Measurements from ENCODE around the gene CST3. TPM values are rescaled to one million over a fixed set of nuclear protein-coding genes. Genes with fewer than 3 reads are reported as not detected.

The CST3 gene
- total RNA-seq, 1 donor from 2014 or later, result 2.5 TPM

DNA sequence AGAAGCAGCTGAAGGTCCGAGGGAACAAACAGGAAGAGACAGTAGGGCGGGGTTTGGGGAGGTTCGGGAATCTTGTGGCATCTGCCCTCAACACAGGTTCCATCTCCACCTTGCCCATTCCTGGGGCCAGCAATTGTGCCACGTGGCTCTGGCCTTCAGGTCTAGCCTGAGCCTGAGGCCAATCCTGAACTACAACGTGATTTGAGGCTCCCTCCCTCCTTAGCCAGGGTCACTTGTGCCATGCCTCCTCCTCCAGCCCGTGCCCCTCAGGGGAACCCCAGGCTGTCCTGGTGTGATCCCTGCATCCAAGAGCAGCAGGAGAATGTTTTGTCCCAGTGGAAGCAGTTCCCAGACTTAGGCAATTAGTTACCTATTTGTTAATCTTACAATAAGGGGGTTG is 35.1 kb downstream of the CST3 start:
- intact Hi-C loops (cut with micrococcal nuclease), result no loop called here

DNA sequence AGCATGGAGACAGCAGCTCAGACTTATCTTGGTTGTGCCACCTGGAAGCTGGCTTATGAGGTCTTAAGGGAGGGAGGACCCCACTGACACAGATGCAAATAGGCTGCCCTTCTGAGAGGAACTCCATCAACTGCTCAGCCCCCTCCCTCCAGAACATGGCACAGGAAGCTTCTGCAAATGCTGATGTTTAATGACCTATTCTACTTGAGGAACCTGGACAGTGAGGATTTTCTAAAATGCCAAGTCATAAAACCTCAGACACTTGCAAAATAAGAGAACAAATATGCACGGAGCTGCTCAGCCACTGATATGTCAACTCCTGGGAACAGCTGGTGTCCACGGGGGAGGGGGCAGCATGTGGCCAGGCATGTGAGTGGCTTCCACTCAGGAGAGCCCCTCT is 35.5 kb downstream of the CST3 start:
- intact Hi-C loops (cut with micrococcal nuclease), result no loop called here

DNA sequence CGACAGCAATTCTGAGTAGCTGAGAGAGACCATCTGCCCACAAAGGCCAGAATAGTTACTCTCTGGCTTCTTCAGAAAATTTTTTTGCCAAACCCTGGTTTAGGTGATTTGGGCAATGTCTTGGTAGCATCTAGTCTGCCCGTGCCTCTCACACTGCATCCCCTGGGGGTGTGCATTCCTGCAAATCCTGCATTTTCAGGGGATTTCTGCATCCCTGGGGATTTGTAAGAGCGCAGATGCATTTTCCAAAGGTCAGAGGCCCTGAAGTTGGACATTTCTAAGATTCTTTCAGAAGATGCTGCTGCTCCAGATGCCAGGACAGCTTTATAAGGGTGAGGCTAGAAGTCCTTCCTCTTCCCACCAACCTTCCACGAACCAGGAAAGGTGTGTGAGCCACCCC is 36.0 kb downstream of the CST3 start:
- intact Hi-C loops (cut with micrococcal nuclease), result no loop called here

DNA sequence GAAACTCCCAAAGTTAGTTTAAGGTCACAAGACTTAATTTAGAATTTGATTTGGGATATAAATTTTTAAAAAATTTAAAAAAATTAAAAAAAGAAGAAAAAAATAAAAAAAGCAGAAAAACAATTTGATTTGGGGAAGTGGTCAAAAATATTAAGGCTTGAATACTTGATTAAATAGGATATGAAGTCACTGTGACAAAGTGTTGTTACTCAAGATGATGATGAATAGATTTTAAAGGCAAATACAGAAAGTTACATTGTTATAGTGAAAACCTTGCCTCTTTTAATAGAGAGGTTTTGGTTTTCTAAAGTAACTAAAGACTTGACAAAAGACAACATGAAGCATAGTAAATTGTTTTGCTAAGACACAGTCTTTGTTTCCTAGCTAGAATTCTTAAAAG is 39.3 kb downstream of the CST3 start:
- intact Hi-C loops (cut with micrococcal nuclease), result no loop called here

- intact Hi-C loops (cut with micrococcal nuclease), result no loop called here
These were observed 41.0 kb downstream of the CST3 start for GRCh38 chr20:23596579-23597250.

DNA sequence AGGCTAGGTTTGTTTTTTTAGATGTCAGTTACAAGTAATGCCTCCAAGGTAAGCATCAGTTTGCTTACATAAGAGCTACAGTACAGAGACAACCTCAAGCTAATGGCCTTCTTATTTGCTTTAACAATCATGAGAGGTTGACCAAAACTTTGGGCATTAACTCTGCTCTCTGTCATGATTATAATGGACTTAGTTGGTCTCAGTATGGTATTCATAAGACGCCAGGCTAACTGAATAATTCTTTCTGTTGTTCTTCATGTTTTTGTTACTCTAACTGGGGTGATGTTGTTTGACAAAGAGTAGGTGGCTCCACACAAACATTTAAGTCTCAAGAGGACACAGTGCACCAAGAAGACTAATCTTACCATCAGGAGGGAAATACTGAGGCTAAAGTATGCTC is 41.8 kb downstream of the CST3 start:
- intact Hi-C loops (cut with micrococcal nuclease), result no loop called here

GRCh38 chr20:23588434-23589403 is 49.0 kb downstream of the CST3 start:
- intact Hi-C loops (cut with micrococcal nuclease), result no loop called here

DNA sequence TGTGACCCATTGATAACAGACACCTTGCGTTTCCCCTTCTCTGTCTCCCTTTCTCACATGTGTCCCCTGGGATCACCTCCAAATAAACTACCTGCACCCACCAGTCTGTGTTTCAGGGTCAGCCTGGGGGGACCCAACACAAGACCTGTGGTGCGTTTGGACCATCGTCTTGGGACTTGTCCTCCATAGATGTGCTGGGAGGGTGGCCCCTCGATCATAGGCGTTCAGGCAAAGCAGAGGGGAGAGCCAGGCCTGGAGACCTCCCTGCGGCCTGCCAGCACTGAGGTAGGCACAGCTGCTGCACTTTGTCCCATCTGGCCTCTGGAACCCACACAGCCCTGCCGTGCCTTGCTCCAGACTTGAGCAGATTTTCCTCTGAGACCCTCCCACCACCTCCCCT is 50.1 kb downstream of the CST3 start:
- intact Hi-C loops (cut with micrococcal nuclease), result no loop called here

DNA sequence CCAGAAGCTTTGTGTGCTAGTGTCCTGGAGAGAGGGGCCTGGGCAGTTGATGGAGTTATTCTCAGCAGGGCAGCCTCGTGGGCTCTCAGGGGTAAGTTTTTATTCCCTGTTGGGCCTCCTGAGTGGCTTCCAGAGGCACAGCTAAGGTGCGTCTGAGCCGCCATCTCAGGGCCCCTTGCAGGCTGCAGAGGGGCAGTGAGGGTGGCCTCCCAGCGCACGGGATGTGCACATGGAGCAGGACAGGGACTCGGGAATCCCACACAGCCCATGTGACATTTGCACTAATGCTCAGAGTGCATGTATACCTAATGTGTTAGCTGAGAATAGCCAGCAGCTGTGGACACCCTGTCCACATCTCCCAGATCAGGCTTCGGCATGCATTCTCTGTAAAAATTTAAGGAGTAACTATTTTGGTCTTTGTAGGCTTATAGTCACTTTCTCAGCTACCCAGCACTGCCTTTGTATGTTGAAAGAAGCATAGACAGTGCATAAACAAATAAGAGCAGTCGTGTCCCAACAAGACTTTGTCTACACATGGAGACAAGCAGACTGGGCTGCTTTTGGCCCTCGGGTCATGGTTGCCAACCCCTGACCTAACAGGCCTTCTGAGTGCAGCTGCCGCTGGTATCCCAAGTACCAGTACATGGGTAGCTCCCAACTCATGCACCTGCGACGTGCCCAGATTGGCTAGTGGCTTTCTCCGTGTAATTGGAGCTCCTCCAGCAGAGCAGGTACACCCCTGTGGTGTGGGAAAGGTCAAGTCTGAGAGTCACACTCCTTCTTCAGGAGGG is 50.8 kb downstream of the CST3 start:
- intact Hi-C loops (cut with micrococcal nuclease), result no loop called here

- intact Hi-C loops (cut with micrococcal nuclease), result no loop called here
These were observed 51.7 kb downstream of the CST3 start for GRCh38 chr20:23585808-23586734.

DNA sequence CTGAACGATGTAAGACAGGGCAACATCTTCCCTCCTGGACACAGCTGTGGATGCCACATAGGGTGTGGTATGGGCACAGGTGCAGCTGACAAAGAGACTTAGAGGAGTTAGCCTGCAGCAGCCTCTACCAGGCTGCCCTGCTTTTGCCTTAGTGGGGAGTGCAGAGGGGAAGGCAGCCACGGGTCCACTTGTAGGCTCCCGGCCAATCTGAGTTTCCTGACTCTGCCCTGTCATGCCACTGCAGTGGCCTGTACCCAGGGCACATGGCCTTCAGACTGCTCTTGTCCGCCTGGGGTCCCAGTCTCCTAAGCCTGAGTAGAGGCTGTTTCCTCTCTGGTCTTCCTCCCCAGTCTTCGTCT is 52.3 kb downstream of the CST3 start:
- intact Hi-C loops (cut with micrococcal nuclease), result no loop called here

DNA sequence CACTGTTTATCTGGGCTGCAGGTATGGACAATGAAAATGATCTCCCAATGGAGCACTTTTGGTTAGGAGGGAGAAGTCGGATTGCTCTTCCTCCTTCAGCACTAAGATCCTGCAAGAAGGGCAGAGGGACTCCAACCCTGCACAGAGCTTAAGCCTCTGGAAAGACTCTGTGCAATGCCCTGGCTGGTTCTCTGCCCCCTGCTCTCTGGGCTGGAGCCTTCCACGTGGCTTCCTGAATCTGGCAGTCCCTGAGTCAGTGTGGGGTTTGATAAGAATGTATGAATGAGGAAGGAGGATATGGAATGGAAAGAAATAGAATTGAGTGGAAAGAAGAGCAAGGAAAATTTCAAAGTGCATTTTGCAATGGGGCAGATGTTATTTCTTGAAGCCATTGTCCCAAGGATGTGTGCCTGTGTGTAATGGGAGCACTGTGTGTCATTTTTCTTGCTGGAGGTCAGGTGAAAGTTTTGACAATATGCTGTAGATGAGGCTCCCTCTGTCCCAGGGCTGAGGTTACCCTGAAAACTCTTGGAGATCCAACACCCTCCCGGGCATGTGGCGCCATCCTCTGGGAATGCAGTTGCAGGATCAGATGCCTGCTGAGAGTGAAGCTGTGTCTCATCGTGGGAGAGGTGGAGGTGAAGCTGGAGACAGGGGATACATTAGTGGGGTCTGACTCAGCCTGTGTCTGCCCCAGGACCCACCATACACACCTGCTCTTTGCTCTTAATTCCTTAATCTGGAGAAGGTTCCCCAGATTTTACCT is 53.1 kb downstream of the CST3 start:
- intact Hi-C loops (cut with micrococcal nuclease), result no loop called here

Other genes starting within 250 kb of the CST3 start
- gene NAPB, start 216.5 kb downstream of the CST3 start, total RNA-seq, result 11.9 and 12.2 TPM in 2 replicates
- not detected in 2 replicates for gene CSTL1, start 198.3 kb downstream of the CST3 start, total RNA-seq
- not detected in 2 replicates for gene CST11, start 185.1 kb downstream of the CST3 start, total RNA-seq
- gene CST8, start 146.8 kb downstream of the CST3 start, total RNA-seq, result not detected in 2 replicates
- gene CST9L, start 69.5 kb downstream of the CST3 start, total RNA-seq, result not detected in 2 replicates
- not detected in 2 replicates for gene CST9, start 32.0 kb downstream of the CST3 start, total RNA-seq
- gene CST4, start 51.1 kb upstream of the CST3 start, total RNA-seq, result not detected in 2 replicates
- not detected in 2 replicates for gene CST1, start 113.0 kb upstream of the CST3 start, total RNA-seq
- not detected in 2 replicates for gene CST2, start 188.8 kb upstream of the CST3 start, total RNA-seq
- not detected in 2 replicates for gene CST5, start 241.8 kb upstream of the CST3 start, total RNA-seq

Measured in T-helper 2 cell treated with Interferon-gamma antibody and Interleukin-4, amounts not matched to agents 100 ng/mL and 5 ng/mL, for 36 hours (primary cell).